Fibroblast of skin of left biceps (primary cell): ENCODE data around the gene EXOC3L2.
A peak's percentile ranks its signal among the peaks of the same experiment; 100 is the strongest.
"Not testable (repeated sequence)": the region's sequence is repeated elsewhere in the genome, so short reads cannot be mapped to it uniquely, and the experiment has no call there.

ENCODE experiments used
- DNase-seq, 2 experiments: peaks; one replicate each; pipeline ENCODE4 v3.0.0-alpha.2; 2013; ENCODE audit warnings: low read depth in 2 of 2

Gene EXOC3L2

DNA sequence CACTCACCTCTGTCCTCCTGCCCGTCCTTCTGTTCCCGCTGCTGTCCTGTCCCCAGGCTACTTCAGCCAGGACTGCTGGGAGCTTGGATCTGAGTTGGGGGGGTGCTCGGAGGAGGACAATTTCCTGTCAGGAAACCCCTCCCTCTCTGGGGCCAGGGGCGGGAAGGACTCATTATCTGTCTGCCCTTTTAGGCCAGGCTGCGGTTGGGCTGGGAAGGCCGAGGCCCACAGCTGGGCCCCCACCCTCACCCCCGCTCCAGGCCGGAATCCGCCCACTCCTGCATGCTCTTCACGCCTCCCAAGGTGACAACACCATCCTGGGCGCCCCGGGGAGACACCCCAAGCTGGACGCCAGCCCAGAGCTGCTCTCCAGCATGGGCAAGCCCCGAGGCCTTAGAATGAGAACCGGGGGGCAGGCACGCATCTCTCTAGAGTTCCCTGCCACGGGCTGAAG lies at the start of gene EXOC3L2:
Gene EXOC3L2 (minus strand): TSS at position 74 of the 454 bp plus-strand sequence. CDS start 6,362 bp downstream, outside the sequence.
- no peak for DNase-seq

GRCh38 chr19:45294291-45295029 lies 49.3 kb upstream of the EXOC3L2 start:
- DNase-seq = no peak

DNA sequence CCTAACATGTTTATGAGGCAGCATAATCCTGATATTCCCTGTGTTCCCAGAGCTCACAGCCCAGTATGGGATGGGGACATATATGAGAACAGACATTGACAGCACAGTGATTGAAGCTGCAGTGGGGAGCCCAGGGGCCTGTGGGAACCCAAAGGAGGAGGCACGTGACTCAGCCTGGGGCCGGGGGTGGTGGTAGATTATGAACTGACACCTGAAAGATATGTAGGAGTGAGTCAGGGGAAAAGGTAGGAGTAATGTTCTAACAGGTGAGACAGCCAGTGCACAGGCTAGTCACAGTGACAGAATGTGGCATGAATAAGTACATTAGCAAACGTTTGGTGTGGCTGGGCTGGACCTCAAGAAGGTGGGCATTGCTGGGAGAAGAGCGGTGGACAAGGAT lies 48.5 kb upstream of the EXOC3L2 start:
- DNase-seq = no peak

- DNase-seq = no peak
Measured at GRCh38 chr19:45291834-45292233, 46.6 kb upstream of the EXOC3L2 start.

DNA sequence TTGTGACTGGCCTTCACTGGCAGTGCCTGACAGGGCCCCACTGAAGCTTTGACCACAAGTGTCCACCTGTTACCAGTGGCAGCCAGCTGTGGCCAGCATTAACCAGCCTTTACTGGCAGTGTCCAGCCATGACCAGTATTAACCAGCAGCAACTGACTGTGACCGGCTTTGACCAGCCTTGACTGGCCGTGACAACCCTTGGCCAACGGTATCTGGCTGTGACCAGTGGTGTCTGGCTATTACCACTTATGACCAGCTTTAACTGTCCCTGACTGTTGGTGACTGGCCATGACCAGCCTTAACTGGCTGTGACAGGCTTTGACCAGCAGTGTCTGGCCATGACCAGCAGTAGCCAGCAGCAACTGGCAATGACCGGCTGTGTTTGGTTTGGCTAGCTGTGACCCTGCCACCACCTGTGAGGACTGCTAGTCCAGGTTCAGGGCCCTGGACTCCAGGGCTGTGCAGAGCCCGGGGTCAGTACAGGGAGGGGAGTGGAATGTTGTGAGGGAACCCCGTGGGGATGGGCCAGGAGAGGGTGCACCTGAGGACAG lies 45.2 kb upstream of the EXOC3L2 start:
- no peak for DNase-seq

DNA sequence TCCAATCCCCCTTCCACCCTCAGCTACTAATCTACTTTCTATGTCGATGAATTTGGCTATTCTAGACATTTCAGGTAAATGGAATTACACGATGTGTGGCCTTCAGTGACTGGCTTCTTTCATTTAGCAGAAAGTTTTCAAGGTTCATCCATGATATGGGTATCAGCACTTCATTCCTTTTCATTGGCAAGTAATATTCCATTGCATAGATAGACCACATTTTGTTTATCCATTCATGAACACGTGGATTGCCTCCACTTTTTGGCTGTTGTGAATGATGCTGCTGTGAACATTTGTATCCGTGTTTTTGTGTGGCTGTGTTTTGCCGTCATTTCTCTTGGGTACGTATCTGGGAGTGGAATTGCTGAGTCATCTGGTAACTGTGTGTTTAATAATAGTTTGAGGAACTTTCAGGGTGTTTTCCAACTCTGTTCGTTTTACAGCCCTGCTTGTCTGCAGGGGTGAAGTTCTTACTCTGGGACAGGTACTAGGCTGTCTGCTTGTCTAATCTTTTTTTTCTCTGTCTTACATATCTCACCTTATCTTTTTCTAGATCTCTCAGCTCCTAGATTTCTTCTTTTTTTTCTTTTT lies 38.3 kb upstream of the EXOC3L2 start:
- DNase-seq = no peak

GRCh38 chr19:45280471-45280961 lies 35.3 kb upstream of the EXOC3L2 start:
- no peak for DNase-seq

GRCh38 chr19:45279587-45280192 lies 34.5 kb upstream of the EXOC3L2 start:
- no peak for DNase-seq

DNA sequence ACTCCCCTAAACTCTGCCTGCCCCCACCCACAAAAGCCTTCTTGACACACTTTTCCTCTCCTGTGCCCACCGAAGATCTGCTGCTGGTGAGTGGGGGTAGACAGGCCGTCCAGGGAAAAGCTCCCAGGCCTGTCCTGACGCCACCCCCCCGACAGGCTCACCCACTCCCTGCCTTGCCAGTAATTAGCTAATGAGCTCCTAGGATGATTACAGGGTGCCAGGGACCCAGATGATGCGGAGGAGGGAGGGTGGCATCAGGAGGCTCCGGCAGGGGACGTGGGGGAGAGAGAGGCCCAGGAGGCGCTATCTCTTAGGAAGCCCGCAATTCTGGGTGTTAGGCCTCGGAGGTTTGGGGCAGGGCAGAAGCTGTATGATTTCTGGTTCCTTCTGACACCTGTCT lies 32.9 kb upstream of the EXOC3L2 start:
- DNase-seq = no peak

DNA sequence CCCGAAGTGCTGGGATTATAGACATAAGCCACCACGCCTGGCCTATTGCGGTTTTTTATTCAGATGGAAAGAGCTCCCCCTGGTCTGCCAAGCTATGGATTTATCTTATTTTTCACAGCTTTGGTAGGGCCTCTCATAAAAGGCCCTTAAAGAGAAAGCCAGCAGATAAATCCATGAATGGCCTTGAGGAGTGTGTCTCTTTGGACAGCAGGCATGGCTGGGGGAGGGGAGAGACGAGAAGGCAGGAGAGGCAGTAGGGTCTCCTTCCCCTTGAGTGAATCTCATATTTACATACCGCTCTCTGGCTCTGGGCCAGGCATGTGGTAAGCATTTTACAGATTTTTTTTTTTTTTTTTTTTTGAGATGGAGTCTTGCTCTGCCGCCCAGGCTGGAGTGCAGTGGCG lies 31.1 kb upstream of the EXOC3L2 start:
- peak; percentile 47 to 53 for DNase-seq

GRCh38 chr19:45275370-45275971 lies 30.3 kb upstream of the EXOC3L2 start:
- peak; percentile 19 to 26 for DNase-seq

GRCh38 chr19:45273521-45273855 lies 28.3 kb upstream of the EXOC3L2 start:
- DNase-seq = no peak

GRCh38 chr19:45271735-45272108 lies 26.5 kb upstream of the EXOC3L2 start:
- DNase-seq = no peak

DNA sequence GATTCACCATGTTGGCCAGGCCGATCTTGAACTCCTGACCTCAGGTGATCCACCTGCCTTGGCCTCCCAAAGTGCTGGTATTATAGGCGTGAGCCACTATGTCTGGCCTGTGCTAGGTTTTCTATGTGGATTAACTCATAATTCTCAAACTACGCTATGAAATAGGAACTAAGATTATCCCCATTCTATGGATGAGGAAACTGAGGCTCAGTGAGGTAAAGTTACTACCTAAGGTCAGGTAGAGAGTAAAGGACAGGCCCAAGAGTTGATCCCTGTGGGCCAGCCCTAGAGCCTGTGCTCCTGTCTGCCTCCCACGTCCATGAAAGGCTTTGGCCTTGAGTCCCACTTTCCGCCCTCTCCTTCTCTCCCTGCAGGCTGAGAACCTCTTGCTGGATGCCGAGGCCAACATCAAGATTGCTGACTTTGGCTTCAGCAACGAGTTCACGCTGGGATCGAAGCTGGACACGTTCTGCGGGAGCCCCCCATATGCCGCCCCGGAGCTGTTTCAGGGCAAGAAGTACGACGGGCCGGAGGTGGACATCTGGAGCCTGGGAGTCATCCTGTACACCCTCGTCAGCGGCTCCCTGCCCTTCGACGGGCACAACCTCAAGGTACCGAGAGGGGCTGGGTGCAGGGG lies 26.0 kb upstream of the EXOC3L2 start:
- no peak for DNase-seq

DNA sequence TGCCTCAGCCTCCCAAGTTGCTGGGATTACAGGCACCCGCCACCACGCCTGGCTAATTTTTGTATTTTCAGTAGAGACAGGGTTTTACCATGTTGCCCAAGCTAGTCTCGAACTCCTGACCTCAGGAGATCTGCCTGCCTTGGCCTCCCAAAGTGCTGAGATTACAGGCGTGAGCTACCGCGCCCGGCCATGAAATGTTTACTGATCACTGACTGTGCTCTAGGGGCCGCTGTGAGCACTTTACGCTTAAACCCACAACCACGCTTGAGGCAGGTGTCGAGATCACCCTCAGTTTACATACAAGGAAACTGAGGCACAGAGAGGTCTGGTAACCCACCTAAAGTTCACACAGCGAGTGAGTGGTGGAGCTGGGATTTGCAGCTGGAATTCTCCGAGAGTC lies 24.7 kb upstream of the EXOC3L2 start:
- DNase-seq = not testable (repeated sequence)

- DNase-seq = no peak
Measured at GRCh38 chr19:45267296-45267695, 22.1 kb upstream of the EXOC3L2 start.

DNA sequence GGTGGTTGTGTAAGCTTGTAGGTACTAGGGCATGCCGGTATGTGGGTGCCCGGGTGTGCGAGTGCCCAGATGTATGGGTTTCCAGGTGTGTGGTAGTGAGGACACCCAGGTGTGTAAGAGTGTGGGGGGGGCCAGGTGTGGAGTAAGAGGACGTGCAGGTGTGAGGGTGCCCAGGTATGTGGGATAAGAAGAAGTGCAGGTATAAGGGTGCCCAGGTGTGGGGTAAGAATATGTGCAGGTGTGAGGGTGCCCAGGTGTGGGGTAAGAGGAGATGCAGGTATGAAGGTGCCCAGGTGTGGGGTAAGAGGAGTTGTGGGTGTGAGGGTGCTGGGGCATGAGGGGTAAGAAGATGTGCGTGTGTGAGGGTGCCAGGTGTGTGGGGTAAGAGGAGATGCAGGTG lies 20.2 kb upstream of the EXOC3L2 start:
- no peak for DNase-seq

- no peak for DNase-seq
Measured at GRCh38 chr19:45264781-45265317, 19.6 kb upstream of the EXOC3L2 start.

DNA sequence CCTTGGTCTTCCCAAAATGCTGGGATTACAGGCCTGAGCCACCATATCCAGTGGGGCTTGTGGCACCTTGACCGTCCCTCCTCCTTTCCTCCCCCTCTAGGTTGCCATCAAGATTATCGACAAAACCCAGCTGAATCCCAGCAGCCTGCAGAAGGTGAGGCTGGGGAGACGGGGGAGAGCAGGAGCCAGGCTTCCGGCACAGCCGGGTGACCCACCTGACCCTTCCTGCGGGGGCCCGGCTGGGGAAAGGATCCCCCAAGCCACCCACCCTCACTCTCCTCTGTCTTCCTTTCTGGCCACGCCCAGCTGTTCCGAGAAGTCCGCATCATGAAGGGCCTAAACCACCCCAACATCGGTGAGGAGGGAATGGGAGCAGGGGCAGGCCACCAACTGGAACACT lies 17.8 kb upstream of the EXOC3L2 start:
- DNase-seq = no peak

- DNase-seq = no peak
Measured at GRCh38 chr19:45262570-45262969, 17.4 kb upstream of the EXOC3L2 start.

DNA sequence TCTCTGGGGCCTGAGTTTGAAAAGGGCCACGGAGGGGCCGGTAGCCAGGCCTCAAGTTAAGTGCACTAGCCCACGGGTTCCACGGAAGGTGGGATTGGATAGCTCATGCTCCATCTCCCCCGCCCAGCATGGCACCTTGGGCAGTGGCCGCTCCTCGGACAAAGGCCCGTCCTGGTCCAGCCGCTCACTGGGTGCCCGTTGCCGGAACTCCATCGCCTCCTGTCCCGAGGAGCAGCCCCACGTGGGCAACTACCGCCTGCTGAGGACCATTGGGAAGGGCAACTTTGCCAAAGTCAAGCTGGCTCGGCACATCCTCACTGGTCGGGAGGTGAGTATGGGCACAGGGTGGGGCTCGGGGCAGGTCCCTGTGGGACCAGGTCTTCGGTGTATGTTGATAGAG lies 13.7 kb upstream of the EXOC3L2 start:
- DNase-seq = no peak

DNA sequence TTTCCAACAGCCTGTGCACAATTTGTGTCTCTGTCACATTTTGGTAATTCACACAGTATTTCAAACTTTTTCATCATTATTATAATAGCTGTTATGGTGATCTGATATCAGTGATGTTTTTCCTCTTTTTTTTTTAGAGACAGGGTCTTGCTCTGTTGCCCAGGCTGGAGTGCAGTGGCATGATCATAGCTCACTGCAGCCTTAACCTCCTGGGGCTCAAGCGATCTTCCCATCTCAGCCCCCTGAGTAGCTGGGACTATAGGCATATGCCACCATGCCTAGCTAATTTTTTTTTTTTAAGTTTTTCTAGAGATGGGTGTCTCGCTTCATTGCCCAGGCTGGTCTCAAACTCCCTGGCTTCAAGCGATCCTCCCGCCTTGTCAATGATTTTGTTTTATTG lies 11.6 kb upstream of the EXOC3L2 start:
- no peak for DNase-seq
